Muscle of leg (tissue), 11 donors: Measurements from ENCODE around the gene SLC7A5. TPM values are rescaled to one million over a fixed set of nuclear protein-coding genes. Genes with fewer than 3 reads are reported as not detected.

ENCODE experiments used
- DNase-seq: peaks from one replicate; pipeline ENCODE4 v3.0.0; 2013
- H3K27ac ChIP-seq: one replicate; pipeline ENCODE4 v1.5.1; 2013; ENCODE audit warnings: mild to moderate bottlenecking, low read length, control low read depth
- H3K27me3 ChIP-seq: one replicate; pipeline ENCODE4 v1.6.1; 2013; ENCODE audit warnings: low read length; ENCODE audit not compliant: control insufficient read depth, insufficient read depth
- H3K36me3 ChIP-seq: one replicate; pipeline ENCODE4 v1.6.1; 2013; ENCODE audit warnings: low read length; ENCODE audit not compliant: control insufficient read depth, insufficient read depth
- H3K4me1 ChIP-seq: one replicate; pipeline ENCODE4 v1.6.1; 2013; ENCODE audit warnings: low read length; ENCODE audit not compliant: control insufficient read depth, insufficient read depth
- H3K4me3 ChIP-seq: one replicate; pipeline ENCODE4 v1.5.1; 2013; ENCODE audit warnings: low read length, control low read depth
- H3K9me3 ChIP-seq: replicated peaks from 2 replicates; pipeline ENCODE4 v1.6.1; 2013; ENCODE audit warnings: low read depth, low read length; ENCODE audit not compliant: control insufficient read depth
- WGBS: methylation state at CpG from one replicate; pipeline ENCODE4 v1.1.5; 2013; ENCODE audit warnings: missing lambda C conversion rate; ENCODE audit not compliant: insufficient coverage; 5-methylcytosine and 5-hydroxymethylcytosine counted together
- polyA plus RNA-seq, 8 donors: library from polyadenylated mRNA; unstranded; fragments of 120-200 nt; gene quantifications; one replicate each; pipeline versions ENCODE4 v1.2.1 to v1.2.3, GENCODE V29; 2013; ENCODE audit warnings: inconsistent platforms in 1 of 8, low replicate concordance in 1 of 8; ENCODE audit not compliant: insufficient read length in 8 of 8, insufficient read depth in 1 of 8
- total RNA-seq: library from RNA; stranded (reverse); fragments of 120-200 nt; gene quantifications from one replicate; pipeline ENCODE4 v1.2.4, GENCODE V29; 2013

Gene SLC7A5
- total and polyA plus RNA-seq, 9 donors: 2.3 to 14.3 (median 11.0) TPM

DNA sequence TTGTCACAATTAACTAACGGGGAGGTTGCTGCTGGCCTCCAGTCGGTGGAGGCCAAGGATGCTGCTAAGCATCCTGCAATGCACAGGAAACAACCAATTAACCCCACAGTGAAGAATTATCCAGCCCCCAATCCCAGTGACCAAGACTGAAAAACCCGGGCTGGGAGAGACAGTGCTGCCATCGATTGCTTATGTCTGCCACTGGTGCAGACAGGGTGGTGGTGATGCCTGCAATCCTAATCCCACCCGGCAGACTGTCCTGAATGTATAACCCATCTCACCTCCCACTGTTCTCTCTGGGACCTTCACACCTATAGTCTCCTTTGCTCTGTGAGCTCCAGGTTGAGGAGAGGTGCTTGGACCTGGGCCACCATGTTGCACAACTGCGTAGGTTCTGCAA is 61.2 kb downstream of the SLC7A5 start:
- no peak overlapping the region for H3K27ac ChIP-seq
- no peak overlapping the region for H3K4me3 ChIP-seq
- no peak for DNase-seq
- H3K27me3 ChIP-seq: peaks cover 15% of the 10 kb centered on the region
- 94% methylated on average over 3 of the region's 6 CpGs for WGBS
- H3K36me3 ChIP-seq: no peaks in the 10 kb centered on the region
- H3K9me3 ChIP-seq: peaks cover 4% of the 10 kb centered on the region
- H3K4me1 ChIP-seq: peaks cover 9% of the 10 kb centered on the region

DNA sequence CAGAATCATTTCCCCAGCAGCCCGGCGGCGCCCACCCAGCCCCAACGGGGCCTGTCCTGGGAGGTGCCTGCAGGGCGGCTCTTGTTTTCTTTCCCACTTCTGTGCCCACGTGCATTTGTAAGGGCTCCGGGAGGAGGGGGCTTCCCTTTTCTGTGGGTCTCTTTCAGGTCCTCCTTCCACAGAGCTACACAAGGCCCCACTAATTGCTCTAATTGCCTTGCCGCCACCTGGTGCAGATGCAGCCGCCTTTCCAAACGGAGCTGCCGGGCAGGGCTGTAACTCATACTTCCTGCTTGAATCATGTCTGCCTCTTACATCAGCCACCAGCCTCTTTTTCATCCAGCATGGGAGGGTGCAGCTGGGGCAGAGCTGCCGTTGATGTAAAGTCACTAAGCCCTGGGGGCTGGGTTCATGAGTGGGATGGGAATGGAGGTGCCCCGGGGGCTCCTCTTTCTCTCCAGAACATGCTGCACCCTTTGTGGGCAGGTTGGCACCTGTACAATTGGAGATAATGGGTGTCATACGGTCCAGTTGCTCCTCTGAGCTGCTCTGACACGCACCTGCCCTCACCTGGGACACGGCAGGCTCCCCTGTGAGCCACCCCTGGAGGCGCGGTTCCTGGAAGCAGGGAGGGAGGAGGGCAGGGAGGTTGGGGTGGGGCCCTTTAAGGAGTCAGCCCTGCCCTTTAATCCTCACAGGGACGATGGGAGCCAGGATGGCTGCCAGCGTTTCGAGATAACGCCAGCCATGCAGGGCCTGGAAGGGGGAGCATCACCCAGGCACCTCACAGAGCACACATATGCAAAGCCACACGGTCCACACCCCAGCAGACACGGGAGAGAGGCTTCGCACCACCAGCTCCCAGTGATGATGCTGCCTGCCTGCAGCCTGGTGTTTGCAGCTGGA is 62.4 kb downstream of the SLC7A5 start:
- Histone ChIP-seq H3K36me3 (no peaks in the 10 kb centered on the region), H3K27ac (no peak overlapping the region), H3K27me3 (peaks cover 15% of the 10 kb centered on the region), H3K4me1 (peaks cover 9% of the 10 kb centered on the region), H3K9me3 (peaks cover 4% of the 10 kb centered on the region), H3K4me3 (no peak overlapping the region)
- 23% methylated on average over 13 of the region's 25 CpGs for WGBS
- DNase-seq: peak; percentile 69

GRCh38 chr16:87806261-87806640 is 63.1 kb downstream of the SLC7A5 start:
- no peak for DNase-seq
- Histone ChIP-seq H3K9me3 (peaks cover 4% of the 10 kb centered on the region), H3K27ac (no peak overlapping the region), H3K27me3 (peaks cover 18% of the 10 kb centered on the region), H3K4me1 (peaks cover 9% of the 10 kb centered on the region), H3K4me3 (no peak overlapping the region), H3K36me3 (no peaks in the 10 kb centered on the region)
- 29% methylated on average over 16 of the region's 16 CpGs for WGBS

GRCh38 chr16:87803385-87803784 is 65.9 kb downstream of the SLC7A5 start:
- no peaks in the 10 kb centered on the region for H3K36me3 ChIP-seq
- 85% methylated on average over 5 of the region's 5 CpGs for WGBS
- peaks cover 11% of the 10 kb centered on the region for H3K27me3 ChIP-seq
- H3K27ac ChIP-seq: no peak overlapping the region
- H3K4me1 ChIP-seq: peaks cover 9% of the 10 kb centered on the region
- H3K9me3 ChIP-seq: peaks cover 4% of the 10 kb centered on the region
- no peak overlapping the region for H3K4me3 ChIP-seq
- DNase-seq: no peak

DNA sequence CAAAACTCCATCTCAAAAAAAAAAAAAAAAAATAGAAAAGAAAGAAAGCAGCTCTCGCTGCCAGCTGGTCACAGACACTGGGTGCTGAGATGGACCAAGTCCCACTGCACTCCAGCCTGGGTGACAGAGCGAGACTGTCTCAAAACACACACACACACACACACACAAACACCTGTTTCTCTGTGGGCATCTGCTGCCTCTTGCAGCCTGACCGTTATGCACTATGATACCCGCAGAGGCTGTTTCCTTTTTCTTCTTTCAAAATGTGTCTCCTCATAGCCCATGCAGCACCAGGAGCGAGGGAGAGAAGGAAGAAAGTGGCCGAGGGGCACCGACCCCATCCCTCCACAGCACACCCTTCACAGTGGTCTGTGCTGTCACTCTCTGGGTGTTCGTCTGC is 66.6 kb downstream of the SLC7A5 start:
- H3K9me3 ChIP-seq: peaks cover 4% of the 10 kb centered on the region
- H3K36me3 ChIP-seq: no peaks in the 10 kb centered on the region
- H3K4me1 ChIP-seq: peaks cover 9% of the 10 kb centered on the region
- no peak overlapping the region for H3K4me3 ChIP-seq
- DNase-seq: no peak
- 94% methylated on average over 2 of the region's 8 CpGs for WGBS
- peaks cover 9% of the 10 kb centered on the region for H3K27me3 ChIP-seq
- H3K27ac ChIP-seq: no peak overlapping the region

DNA sequence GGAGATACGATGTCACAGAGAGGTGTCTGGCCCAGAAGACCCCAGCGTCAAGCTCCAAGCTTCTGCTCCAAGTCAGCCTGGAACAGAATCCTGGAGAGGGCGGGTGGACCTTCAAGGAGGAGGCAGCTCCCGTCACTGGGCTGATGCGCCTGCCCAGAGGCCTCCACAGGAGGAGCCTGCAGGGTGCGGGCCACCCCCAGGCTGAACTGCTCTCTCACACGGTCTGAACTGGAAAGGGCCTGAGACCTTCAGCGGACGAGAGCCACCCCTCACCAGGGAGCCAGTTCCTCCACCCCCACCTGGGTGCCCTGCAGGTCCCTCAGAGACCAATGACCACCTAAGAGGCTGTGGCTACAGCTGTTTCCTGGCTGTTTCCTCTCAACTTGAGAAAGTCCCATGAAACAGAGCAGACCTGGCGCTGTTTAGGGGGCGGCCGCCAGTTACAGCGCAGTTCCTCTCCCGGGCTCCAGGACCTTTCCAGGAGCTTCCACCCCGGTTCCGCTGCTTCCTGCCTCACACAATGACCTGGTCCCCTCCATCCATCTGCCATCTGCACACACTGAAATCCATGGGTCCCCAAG is 67.5 kb downstream of the SLC7A5 start:
- Histone ChIP-seq H3K27ac (no peak overlapping the region), H3K4me3 (no peak overlapping the region), H3K4me1 (peaks cover 4% of the 10 kb centered on the region), H3K9me3 (peaks cover 4% of the 10 kb centered on the region), H3K27me3 (peaks cover 3% of the 10 kb centered on the region), H3K36me3 (no peaks in the 10 kb centered on the region)
- WGBS: 81% methylated on average over 16 of the region's 16 CpGs
- no peak for DNase-seq

DNA sequence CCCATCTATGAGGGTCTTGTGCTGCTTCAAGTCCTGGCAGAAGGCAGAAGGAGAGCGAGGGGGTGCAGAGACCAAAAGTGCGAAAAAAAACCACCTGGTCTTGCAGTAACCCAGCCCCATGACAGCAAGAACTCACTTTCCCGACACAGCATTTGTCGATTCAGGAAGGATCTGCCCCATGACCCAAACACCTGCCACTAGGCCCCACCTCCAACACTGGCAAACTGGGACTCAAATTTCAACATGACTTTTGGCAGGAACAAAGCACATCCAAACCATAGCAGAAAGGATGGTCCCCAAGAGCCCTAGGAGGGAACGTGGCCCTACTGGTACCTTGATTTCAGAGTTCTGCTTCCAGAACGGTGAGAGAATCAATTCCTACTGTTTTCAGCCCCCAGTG is 68.8 kb downstream of the SLC7A5 start:
- WGBS: 75% methylated on average over 3 of the region's 6 CpGs
- Histone ChIP-seq H3K27ac (no peak overlapping the region), H3K9me3 (peaks cover 4% of the 10 kb centered on the region), H3K4me3 (no peak overlapping the region), H3K36me3 (no peaks in the 10 kb centered on the region), H3K4me1 (no peaks in the 10 kb centered on the region), H3K27me3 (peaks cover 2% of the 10 kb centered on the region)
- no peak for DNase-seq

GRCh38 chr16:87795336-87795735 is 74.0 kb downstream of the SLC7A5 start:
- WGBS: 56% methylated on average over 12 of the region's 12 CpGs
- no peak for DNase-seq
- Histone ChIP-seq H3K36me3 (no peaks in the 10 kb centered on the region), H3K27me3 (no peaks in the 10 kb centered on the region), H3K9me3 (no peaks in the 10 kb centered on the region), H3K4me1 (no peaks in the 10 kb centered on the region), H3K27ac (no peak overlapping the region), H3K4me3 (no peak overlapping the region)

GRCh38 chr16:87794485-87795078 is 74.7 kb downstream of the SLC7A5 start:
- no peaks in the 10 kb centered on the region for H3K36me3 ChIP-seq
- no peak overlapping the region for H3K27ac ChIP-seq
- no peak overlapping the region for H3K4me3 ChIP-seq
- no peaks in the 10 kb centered on the region for H3K4me1 ChIP-seq
- WGBS: 83% methylated on average over 9 of the region's 14 CpGs
- no peaks in the 10 kb centered on the region for H3K9me3 ChIP-seq
- H3K27me3 ChIP-seq: no peaks in the 10 kb centered on the region
- no peak for DNase-seq

DNA sequence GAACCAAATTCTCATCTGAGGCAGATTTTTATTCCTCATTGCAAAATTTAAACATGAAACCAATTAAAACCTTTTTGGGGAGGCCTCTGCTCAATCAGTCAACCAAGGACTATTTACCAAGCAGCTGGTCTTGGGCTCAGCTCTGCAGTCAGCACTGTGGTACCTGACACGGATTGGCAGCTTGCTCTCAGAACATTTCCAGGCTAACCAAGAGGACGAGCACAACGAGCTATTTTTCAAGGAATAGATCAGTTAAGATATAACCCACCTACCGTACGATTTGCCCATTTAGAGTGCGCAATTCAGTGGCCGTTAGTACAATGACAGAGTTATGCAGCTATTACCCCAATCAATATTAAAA is 77.1 kb downstream of the SLC7A5 start:
- Histone ChIP-seq H3K27me3 (no peaks in the 10 kb centered on the region), H3K36me3 (no peaks in the 10 kb centered on the region), H3K27ac (no peak overlapping the region), H3K4me1 (no peaks in the 10 kb centered on the region), H3K4me3 (no peak overlapping the region), H3K9me3 (no peaks in the 10 kb centered on the region)
- DNase-seq: no peak
- 84% methylated on average over 6 of the region's 7 CpGs for WGBS
